Measurements from ENCODE around the gene KCNMB1. TPM values are rescaled to one million over a fixed set of nuclear protein-coding genes. Genes with fewer than 3 reads are reported as not detected.

The KCNMB1 gene
- total RNA-seq, 1 experiment from 2014 or later = not detected

- no peak for DNase-seq
- no peak overlapping the region for H3K4me3 ChIP-seq
- no peaks in the 10 kb centered on the region for H3K4me1 ChIP-seq
- H3K36me3 ChIP-seq = no peaks in the 10 kb centered on the region
- no peak overlapping the region for H3K27ac ChIP-seq
- no peaks in the 10 kb centered on the region; the same call in 1 of the 2 replicates for H3K27me3 ChIP-seq
- no peaks in the 10 kb centered on the region for H3K9me3 ChIP-seq (replicated peaks)
Observed at GRCh38 chr5:170424629-170425028, 35.5 kb upstream of the KCNMB1 start.

- no peak for DNase-seq
- no peak overlapping the region for H3K27ac ChIP-seq
- H3K4me1 ChIP-seq = no peaks in the 10 kb centered on the region
- H3K9me3 ChIP-seq (replicated peaks) = no peaks in the 10 kb centered on the region
- H3K27me3 ChIP-seq = no peaks in the 10 kb centered on the region; the same call in 1 of the 2 replicates
- no peak overlapping the region for H3K4me3 ChIP-seq
- no peaks in the 10 kb centered on the region for H3K36me3 ChIP-seq
Observed at GRCh38 chr5:170423692-170424091, 34.5 kb upstream of the KCNMB1 start.

GRCh38 chr5:170421826-170422225 is 32.7 kb upstream of the KCNMB1 start:
- H3K4me3 ChIP-seq = no peak overlapping the region
- H3K27me3 ChIP-seq = no peaks in the 10 kb centered on the region; the same call in 1 of the 2 replicates
- H3K27ac ChIP-seq = no peak overlapping the region
- DNase-seq = no peak
- no peaks in the 10 kb centered on the region for H3K4me1 ChIP-seq
- no peaks in the 10 kb centered on the region for H3K9me3 ChIP-seq (replicated peaks)
- H3K36me3 ChIP-seq = no peaks in the 10 kb centered on the region

- Histone ChIP-seq H3K4me3 (no peak overlapping the region), H3K27ac (no peak overlapping the region)
- peak; percentile 56 to 80 for DNase-seq
Observed at GRCh38 chr5:170420806-170421412, 31.7 kb upstream of the KCNMB1 start.

GRCh38 chr5:170419643-170420042 is 30.5 kb upstream of the KCNMB1 start:
- Histone ChIP-seq H3K9me3 (replicated peaks) (no peaks in the 10 kb centered on the region), H3K27ac (no peak overlapping the region), H3K27me3 (no peaks in the 10 kb centered on the region; the same call in 1 of the 2 replicates), H3K36me3 (no peaks in the 10 kb centered on the region), H3K4me1 (no peaks in the 10 kb centered on the region), H3K4me3 (no peak overlapping the region)
- no peak for DNase-seq

More at GRCh38 chr5:170420806-170421412, 31.7 kb upstream of the KCNMB1 start:
- H3K36me3 ChIP-seq = no peaks in the 10 kb centered on the region
- no peaks in the 10 kb centered on the region for H3K4me1 ChIP-seq
- H3K9me3 ChIP-seq (replicated peaks) = no peaks in the 10 kb centered on the region
- H3K27me3 ChIP-seq = no peaks in the 10 kb centered on the region; the same call in 1 of the 2 replicates

GRCh38 chr5:170418736-170419135 is 29.6 kb upstream of the KCNMB1 start:
- no peaks in the 10 kb centered on the region for H3K4me1 ChIP-seq
- H3K9me3 ChIP-seq (replicated peaks) = no peaks in the 10 kb centered on the region
- H3K36me3 ChIP-seq = no peaks in the 10 kb centered on the region
- H3K27ac ChIP-seq = no peak overlapping the region
- no peak overlapping the region for H3K4me3 ChIP-seq
- no peak for DNase-seq
- H3K27me3 ChIP-seq = no peaks in the 10 kb centered on the region; the same call in 1 of the 2 replicates

- Histone ChIP-seq H3K4me3 (no peak overlapping the region), H3K4me1 (no peaks in the 10 kb centered on the region)
- no peak for DNase-seq
Observed at GRCh38 chr5:170416526-170416925, 27.4 kb upstream of the KCNMB1 start.

GRCh38 chr5:170414786-170415185 is 25.6 kb upstream of the KCNMB1 start:
- no peaks in the 10 kb centered on the region for H3K36me3 ChIP-seq

More at GRCh38 chr5:170416526-170416925, 27.4 kb upstream of the KCNMB1 start:
- Histone ChIP-seq H3K27ac (no peak overlapping the region), H3K9me3 (replicated peaks) (no peaks in the 10 kb centered on the region), H3K36me3 (no peaks in the 10 kb centered on the region), H3K27me3 (no peaks in the 10 kb centered on the region; the same call in 1 of the 2 replicates)

DNA sequence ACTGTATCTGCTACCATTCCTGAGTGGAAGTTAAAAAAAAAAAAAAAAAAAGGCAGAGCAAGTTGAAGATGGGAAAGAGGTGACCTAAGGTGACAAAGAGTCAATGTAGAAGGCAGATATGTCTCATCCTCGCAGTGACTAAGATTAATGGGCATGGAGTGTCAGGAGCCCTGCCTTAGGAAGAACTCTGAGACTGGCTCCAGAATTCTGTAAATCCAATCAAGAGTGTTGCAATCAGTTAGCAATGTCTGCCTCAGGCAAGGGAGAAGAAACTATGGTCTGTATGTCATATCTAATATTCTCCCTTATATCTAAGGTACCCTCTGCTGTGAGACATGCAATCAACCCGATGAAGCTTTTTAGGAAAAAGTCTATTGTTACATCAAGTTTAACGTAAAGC is 24.7 kb upstream of the KCNMB1 start:
- Histone ChIP-seq H3K4me3 (no peak overlapping the region), H3K27me3 (no peaks in the 10 kb centered on the region), H3K9me3 (replicated peaks) (no peaks in the 10 kb centered on the region)

More at GRCh38 chr5:170414786-170415185, 25.6 kb upstream of the KCNMB1 start:
- Histone ChIP-seq H3K27ac (no peak overlapping the region), H3K4me1 (no peaks in the 10 kb centered on the region), H3K9me3 (replicated peaks) (no peaks in the 10 kb centered on the region), H3K27me3 (no peaks in the 10 kb centered on the region), H3K4me3 (no peak overlapping the region)
- DNase-seq = no peak

DNA sequence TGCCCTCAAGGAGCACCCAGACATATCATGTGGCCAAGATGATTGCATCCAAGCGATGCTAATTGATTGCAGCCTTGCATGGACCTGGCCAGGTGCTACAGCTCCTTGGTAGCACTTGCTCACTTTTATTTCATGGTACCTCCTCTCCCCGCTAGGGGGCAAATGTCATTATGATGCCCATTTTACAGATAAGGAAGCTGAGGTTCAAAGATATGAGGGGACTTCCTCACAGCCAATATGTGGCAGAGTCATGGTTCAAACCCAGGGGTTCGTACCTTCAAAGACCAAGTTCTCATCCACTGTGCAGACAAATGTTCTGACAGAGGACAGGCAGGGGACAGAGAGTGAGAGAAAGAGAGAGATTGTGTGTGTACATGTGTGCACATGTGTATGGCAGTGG is 21.9 kb upstream of the KCNMB1 start:
- Histone ChIP-seq H3K36me3 (no peaks in the 10 kb centered on the region), H3K9me3 (replicated peaks) (no peaks in the 10 kb centered on the region), H3K4me3 (no peak overlapping the region), H3K4me1 (peaks cover 7% of the 10 kb centered on the region), H3K27ac (no peak overlapping the region), H3K27me3 (no peaks in the 10 kb centered on the region)
- no peak for DNase-seq

More for the DNA sequence above, 24.7 kb upstream of the KCNMB1 start:
- no peaks in the 10 kb centered on the region; the same call in 1 of the 2 replicates for H3K4me1 ChIP-seq
- no peak for DNase-seq
- H3K36me3 ChIP-seq = no peaks in the 10 kb centered on the region
- no peak overlapping the region for H3K27ac ChIP-seq

- Histone ChIP-seq H3K27ac (no peak overlapping the region), H3K27me3 (no peaks in the 10 kb centered on the region), H3K9me3 (replicated peaks) (no peaks in the 10 kb centered on the region), H3K36me3 (no peaks in the 10 kb centered on the region), H3K4me3 (no peak overlapping the region), H3K4me1 (peaks cover 7% of the 10 kb centered on the region)
- no peak for DNase-seq
Observed at GRCh38 chr5:170410401-170410800, 21.2 kb upstream of the KCNMB1 start.

DNA sequence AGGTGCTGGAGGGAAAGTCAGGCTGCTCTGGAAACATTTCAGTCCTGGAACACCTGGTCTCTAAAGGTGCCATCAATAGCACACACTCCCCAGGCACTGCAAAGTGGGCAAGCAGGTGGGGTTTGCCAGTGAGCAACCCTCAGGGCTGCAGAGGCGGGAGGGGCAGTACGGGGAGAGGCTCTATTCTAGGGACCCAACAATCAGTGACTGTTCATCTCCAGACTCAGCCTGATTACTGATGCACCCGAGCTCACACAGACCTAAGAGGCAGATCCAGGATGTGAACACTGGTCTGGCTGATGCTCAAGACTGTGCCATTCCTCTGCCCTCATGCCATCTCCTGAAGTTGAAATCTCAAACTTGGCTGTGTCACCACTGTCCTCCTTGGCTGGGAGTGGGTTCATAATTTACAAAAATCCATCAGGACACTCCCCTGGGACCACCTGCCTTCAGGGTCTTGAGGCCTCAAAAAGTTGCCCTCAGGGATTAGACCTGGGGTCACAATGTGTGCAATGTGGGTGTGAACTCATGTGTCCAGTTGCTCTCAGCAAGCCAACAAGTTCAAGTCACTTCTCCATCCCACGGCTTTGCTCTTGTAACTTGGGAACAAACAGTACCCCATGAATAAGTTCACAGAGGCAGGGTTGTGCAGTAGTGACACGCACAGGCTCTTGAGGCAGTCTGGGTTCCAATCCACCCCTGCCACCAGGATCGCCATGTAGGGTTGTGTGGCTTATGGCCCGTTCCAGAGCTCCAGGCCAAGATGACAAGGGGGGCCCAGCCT is 19.9 kb upstream of the KCNMB1 start:
- H3K36me3 ChIP-seq = no peaks in the 10 kb centered on the region
- peak in 1 of 2 experiments; percentile 17 for DNase-seq
- peaks cover 7% of the 10 kb centered on the region for H3K4me1 ChIP-seq
- H3K9me3 ChIP-seq (replicated peaks) = no peaks in the 10 kb centered on the region
- no peak overlapping the region for H3K4me3 ChIP-seq
- H3K27ac ChIP-seq = no peak overlapping the region
- no peaks in the 10 kb centered on the region for H3K27me3 ChIP-seq

DNA sequence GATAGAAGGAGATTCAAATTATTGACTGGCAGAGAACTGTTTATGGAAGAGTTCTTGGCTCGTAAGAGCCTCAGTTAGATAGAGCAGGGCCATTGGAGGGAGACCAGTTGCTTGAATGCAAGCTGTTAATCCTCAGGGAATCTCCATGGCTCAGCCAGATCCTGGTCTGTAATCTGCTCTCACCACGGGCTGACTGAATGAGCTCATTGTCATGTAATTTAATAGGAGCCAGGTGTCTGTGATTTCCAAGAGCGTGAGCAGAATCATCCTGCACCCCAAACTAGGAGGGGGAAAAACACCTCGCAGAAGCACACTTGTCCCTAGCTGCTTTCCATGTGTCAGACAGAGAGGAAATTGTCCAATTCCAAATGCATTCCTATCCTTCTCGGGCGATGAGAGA is 19.1 kb upstream of the KCNMB1 start:
- DNase-seq = peak; percentile 70 to 87
- Histone ChIP-seq H3K4me1 (peaks cover 7% of the 10 kb centered on the region), H3K4me3 (no peak overlapping the region), H3K27me3 (no peaks in the 10 kb centered on the region), H3K9me3 (replicated peaks) (no peaks in the 10 kb centered on the region), H3K36me3 (no peaks in the 10 kb centered on the region), H3K27ac (no peak overlapping the region)

GRCh38 chr5:170407062-170407461 is 17.9 kb upstream of the KCNMB1 start:
- no peak overlapping the region for H3K27ac ChIP-seq
- H3K4me1 ChIP-seq = peaks cover 7% of the 10 kb centered on the region
- H3K4me3 ChIP-seq = no peak overlapping the region
- no peak for DNase-seq
- H3K36me3 ChIP-seq = no peaks in the 10 kb centered on the region
- H3K9me3 ChIP-seq (replicated peaks) = no peaks in the 10 kb centered on the region
- no peaks in the 10 kb centered on the region for H3K27me3 ChIP-seq

DNA sequence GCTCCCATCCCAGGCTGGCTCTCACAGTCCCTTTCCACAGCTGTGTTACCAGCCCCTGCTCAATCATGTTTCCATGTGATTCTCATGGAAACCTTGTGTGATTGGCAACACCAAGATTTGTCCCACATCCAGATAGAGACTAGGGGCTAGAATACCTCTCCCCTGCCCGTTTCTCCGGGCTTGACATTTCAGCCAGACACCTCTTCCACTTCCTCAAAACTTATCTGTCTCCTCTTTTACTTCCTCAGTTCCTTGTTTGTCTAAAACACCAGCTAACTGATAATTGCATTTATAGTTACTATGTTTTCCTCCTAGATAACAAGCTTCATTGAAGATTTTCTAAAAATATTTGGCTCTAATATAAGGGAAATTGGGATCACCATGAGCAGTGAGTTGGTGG is 16.6 kb upstream of the KCNMB1 start:
- H3K4me3 ChIP-seq = no peak overlapping the region
- H3K9me3 ChIP-seq (replicated peaks) = no peaks in the 10 kb centered on the region
- H3K4me1 ChIP-seq = peaks cover 7% of the 10 kb centered on the region
- H3K36me3 ChIP-seq = no peaks in the 10 kb centered on the region
- H3K27me3 ChIP-seq = no peaks in the 10 kb centered on the region
- no peak for DNase-seq
- no peak overlapping the region for H3K27ac ChIP-seq

Data from SJCRH30 (cell line).